Activated T-cell treated with anti-CD3 and anti-CD28 coated beads, Interleukin-2, amount 50 U/mL, for 48 hours (primary cell): Measurements from ENCODE around the gene DUSP6.

Source experiments
- DNase-seq, 2 experiments: peaks; one replicate each; pipeline ENCODE4 v3.0.0-alpha.2; 2020

DUSP6 gene

DNA sequence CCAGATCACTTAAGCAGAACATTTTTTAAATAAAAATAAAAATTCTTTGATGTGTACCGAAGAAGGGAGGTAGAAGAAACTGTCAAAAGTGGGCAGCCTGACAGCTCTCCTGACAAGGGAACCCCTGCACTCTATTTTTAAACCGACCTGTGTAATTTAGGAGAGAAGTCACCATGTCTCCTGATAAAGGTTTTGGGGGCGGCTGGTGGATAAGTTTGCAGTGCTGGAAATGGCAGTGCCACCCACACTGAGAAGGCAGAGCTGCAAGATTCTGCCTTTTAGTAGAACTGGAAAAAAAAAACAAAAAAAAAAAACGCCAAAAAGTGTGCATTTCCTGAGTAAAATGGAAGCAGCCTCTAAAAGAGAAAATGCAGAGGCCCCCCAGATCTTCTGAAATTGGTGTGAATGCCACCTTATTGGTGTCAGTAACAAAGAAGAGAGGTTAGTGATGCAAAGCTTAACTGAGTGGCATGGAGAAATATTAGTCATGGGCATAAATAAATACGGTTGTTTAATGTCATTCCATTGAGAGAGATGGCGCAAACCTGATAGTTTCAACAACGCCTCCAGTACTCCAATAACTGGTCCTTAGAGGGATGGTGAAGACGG, 24.7 kb downstream of the DUSP6 start:
- DNase-seq: no peak

DNA sequence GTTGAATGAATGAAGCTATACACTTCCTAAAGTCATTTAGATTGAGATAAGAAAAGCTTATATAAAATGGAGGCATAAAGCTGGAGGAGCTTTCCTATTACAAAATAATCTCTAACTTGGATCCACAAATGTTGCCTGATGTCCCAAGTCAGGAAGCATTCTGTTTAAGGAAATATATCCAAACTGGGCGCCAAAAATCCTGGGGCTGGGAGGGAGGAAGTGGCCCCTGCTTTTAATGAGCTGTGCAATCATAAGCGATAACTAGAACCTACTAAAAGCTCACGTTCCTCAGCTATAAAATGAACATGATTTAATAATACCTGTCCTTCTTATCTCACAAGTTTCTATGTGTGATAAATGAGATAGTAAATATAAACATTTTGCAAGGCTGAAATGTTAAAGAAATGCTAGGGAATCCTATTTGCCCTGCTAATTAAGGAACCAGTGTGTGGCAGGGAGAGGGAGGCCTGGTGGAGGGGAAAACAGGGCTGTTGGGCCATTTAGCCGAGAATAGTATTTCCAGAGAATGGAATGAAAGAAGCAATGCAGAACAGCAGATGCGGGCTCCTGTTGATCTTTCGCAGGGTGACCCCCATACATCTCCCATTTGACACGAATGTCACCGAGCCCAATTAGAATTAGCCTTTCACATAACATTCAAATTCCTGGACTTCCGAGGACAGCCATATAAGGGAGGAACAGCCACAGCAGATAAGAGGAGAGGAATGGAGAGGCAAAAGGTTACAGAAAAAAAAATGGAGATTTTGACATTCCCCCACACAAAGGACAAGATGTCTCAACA, 25.9 kb downstream of the DUSP6 start:
- no peak for DNase-seq

DNA sequence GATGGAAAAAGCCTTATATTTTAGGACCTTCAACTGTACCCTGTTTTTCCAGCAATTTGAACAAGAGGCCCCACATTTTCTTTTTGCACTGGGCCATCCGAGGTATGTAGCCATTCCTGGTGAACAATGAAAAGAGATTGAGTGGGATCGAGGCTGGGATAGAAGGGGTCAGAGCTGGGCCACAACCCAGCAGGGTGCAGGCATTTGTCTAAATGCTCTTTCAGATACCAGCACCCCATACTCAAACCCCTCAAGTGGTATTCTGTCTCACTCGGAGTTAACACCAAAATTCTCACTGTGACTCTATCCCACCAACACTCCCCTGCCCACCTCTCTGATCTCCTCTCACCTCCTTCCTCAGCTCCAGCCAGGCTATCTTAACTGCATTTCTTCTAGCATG, 26.8 kb downstream of the DUSP6 start:
- no peak for DNase-seq

DNA sequence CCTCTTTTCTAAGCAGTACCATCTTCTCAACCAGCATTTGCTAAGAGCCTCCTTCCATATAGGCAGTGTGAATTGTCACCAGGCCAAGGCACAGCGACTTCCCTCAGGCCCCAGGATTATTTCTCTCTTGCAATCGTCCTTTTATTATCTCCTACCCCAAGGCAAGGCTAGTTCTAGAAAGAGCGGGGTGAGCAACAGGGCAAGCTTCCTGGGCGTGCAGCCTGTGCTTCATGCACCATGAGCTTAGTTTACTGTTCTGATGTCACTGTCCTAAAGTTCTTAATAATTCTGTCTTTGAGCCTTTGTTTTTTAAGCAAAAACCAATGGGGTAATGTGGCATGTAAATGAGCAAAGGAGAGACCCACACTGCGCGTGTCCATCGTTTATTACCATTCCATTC, 27.9 kb downstream of the DUSP6 start:
- DNase-seq: no peak

DNA sequence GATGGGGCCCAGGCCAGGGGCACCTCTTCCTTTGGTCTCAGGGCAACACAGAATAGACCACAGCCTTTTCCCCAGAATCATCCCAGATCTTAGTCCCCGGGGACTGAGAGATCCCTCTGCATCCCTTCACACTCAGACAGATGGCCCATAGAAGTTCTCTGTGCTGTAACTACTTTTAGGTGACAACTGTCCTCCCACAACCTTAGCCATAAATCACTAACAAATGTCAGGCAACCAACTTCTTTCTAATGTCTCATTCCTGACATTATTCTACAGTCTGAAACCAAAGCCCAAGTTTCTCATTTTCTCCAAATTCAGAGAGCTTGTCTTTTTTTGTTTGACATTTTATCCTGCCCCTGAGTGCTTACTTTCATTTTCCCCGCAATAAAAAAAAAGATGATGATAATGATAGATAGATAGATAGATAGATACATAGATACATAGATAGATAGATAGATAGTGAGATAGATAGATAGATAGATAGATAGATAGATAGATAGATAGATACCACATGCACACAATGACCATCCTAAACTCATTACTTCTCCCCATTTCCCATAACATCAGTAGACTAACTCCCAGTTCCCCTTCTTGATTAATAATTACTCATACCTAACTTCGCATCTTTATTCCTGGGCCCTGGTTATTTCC, 28.6 kb downstream of the DUSP6 start:
- DNase-seq: no peak

DNA sequence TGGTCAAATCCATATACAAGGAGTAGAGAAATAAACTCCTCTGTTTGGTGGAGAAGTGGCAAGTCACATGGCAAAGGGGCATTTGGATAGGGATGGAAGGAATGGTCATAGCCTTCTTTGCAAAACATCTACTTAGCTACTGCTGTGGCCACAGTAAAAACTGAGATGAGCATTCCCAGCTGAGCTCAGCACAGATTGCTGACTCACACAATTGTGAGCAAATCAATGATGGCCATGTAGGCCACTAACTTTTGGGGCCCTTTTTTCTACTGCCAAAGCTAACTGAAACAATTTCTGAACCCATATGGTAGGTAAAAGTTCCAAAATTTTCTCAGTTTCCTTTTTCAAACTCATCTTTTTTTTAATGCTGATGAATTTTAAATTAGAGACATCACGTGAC, 31.6 kb downstream of the DUSP6 start:
- DNase-seq: no peak

DNA sequence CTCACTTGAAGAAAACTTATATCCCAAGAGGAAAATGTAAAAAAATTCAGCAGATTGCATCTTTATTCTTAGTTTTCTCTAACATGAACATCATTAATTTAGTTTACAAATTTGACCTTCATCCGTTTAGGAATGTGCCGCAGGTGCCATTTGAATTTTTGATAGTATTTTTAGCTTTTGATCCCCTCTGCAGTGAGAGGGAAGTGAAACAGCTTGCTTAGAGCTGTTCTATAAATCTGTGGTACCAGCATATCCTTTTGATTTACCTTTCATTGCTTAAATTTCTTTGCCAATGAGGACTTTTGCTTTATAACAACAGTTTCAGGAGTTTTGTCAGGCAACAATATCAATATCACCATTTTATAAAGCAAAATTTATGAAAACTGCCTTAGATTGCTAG, 32.7 kb downstream of the DUSP6 start:
- DNase-seq: no peak

DNA sequence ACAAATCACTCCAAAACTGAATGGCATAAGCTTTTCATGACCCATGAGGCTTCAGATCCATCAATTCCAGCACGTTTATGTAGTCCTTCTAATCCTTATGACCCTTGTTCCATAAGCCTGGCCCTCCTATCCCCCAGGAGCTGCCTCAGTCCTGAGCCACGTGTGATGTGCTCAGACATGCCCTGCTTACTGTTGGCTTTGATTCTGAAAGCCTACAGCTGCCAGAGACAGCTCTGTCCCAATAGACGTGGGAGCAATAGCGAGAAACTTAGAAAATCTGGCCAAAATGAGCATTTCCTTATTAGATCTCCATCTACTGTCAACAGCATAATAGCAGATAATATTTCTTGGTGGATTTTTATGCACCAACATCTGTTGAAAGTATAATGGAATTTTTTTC, 33.2 kb downstream of the DUSP6 start:
- DNase-seq: no peak

DNA sequence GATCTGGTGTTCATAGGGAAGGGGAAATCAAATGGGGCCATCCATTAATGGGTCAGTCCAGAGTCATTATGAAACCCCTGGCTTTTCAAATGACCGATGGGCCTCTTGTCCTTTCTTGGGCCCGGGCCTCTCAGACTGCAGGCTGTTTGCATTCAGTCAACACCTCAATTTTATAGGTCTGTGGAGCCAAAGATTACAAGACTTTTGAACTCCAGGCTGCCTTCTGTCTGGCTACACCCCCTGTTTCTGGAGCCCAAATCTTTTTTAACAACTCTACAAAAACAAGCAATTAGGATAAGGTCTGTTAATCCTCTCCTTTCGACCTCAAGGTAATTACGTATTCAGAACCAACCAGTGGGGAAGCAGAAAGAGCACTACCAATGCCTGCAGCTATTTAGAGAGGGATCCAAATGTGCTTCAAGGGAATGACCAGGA, 35.6 kb downstream of the DUSP6 start:
- no peak for DNase-seq

DNA sequence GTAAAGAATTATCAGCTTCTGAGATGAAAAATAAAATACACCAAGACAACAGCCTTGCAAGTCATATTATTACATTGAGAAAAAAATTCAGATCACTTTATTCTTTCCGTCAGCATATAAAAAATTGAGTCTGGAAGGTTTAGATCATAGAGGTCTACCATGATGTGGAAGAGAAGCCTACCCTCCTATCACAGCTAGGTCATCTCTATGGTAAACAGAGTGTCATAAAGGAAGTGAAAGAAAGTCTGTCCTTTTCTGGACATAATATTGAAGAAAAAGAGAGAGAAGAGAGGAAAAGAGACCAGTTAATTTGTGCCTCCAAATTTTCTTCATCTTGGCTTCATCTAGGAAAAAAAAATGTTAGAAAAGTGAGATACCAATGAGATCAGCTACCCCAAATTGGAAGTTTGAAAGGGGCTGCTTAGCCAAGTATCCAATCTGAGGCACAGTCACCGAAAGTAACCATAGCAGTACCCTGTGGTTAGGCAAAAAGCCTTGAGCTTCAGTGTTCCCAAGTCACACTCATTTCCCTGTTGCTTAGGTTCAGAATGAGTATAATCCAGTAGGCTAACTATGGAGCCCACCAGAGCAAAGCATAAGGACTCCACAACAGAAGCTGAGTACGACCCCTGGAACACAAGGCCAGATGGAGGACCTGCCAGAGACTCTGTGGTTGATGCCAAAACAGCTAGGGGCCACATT, 38.1 kb downstream of the DUSP6 start:
- DNase-seq: no peak

DNA sequence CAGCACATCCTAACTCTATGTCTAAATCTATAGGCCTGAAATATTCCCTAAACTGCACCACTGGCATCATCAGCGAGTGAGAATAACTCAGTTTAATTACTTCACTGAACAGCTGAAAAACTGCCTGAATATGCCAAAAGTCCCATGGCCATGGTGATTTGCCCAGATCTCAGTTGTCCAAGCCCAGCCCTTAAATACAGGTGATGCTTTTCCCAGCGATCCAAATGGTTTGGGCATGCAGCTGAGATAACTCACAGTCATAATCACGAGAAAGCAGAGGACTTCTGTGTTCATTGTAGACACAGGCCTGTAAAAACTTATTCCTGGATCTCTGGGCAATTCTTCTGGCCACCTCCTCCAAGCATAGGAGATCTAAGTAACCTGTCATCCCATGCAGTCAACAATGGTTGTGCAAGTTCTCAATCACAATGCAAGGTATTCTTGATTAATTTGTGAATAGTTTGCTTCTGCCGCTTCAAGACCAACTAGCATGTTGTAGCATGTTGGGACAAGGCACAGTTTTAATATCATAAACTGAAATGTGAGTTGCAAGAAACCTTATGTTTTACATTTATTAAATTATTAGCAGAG, 40.5 kb downstream of the DUSP6 start:
- DNase-seq: no peak

DNA sequence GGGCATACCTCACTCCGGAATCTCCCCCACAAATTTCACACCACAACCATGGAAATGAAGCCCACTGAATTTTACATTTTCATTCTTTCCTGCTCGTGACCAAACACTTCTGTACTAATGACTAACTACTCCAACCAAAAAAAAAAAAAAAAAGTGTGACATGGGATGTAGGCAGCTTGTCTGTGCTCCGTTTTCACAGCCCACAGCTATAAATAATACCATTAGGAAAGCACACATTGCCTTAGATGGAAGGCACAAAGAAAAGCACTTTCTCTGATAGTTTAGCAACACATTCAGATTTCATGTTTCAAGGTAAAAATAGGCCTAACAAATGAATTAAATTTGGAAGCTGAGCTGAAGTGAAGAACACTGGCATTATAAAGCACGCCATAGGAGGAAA, 42.5 kb downstream of the DUSP6 start:
- no peak for DNase-seq

DNA sequence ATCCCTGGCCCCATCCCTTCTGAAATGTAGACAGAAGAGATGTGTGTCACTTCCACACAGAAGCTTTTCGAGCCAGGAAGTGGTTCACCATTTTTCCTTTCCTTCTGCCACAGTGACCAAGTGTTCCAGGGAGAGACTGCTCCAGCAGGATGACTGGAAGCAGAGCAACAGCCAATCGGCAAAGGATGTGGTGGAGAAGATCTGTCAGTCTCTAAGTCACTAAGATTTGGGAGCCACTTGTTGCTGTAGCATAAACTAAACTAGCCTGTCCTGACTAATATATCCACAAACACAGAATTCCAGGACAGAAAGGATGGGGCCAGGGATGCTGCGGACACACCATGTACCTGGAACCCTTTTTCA, 42.9 kb downstream of the DUSP6 start:
- peak in 1 of 2 experiments; percentile 25 for DNase-seq

DNA sequence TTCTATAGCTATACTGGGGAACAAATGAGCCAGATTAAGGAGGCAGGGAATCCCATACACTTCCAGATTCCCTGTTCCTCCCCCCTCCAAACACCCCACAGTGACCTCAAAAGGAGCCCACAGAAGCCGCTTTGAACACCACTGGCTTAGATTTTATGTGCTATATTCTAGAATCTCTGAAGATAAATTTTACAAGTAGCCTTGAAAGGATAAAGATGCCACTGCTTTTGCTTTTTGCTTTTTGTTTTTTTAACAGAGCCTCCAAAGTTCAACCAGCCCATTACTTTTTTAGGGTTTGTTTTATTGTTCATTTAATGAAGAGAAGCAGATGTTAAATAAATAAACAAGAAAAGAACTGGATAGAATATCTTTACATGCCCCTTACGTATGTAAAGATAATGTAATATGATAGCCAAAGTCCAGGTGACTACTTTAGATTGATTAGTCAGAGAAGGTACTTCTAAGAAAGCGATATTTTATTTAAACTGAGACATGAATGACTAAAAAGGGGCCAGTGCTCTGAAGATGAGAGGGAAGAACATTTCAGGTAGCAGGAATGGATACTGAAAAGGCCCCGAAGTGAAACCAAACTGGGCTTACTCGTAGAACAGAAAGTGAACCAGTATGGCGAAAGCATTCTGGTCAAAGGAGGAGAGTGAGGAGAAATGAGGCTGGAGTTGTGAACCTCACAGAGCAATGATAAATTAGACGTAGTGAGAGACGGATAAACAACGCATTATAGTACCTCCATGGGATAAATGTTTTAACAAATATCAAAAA, 44.6 kb downstream of the DUSP6 start:
- DNase-seq: no peak

DNA sequence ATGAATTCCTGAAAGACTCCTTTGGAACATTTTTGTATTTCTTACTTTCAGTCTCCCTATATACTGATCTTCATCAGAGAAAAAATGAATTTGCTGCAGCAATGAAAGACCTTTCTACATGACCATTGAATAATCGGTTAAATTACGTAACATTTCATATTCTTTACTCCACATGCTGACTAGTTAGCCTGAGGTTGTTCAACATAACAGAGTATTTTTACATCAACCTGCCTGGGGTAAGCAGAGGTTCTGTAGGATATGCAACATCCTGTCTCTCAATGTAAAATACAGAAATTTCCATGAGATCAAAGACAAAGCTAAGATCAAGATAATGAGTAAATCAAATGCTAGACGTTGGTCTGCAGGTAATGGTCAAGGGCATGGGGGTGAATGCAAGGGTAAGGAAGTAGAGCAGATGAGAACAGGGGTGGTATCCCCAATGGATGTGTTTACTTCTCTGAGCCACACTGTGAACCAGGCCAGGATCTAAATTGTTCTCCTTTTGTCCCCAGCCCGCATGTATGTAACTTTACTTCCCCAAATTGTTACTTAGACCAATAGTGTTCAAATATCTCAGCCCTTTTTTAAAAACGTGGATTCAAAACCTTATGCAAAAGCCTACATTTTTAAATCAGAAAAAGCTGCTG, 45.4 kb downstream of the DUSP6 start:
- no peak for DNase-seq

DNA sequence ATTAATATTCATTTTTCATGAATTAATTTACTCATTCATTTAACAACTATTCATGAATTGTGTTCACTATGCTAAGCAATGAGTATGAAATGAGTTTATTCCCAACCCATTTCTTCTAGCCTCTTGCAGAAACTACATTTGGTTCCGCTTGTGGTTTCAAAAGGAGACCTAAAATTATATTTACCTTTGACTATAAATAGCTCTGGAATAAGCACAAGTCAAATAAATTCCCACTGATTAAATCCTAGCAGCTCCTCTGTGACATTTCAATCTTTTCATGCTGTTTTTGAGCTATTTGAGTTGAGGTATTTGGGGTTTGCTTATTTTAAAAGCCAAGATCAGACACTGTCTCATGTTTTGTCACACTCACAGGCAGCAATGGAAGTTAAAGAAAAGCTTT, 46.9 kb downstream of the DUSP6 start:
- DNase-seq: no peak

DNA sequence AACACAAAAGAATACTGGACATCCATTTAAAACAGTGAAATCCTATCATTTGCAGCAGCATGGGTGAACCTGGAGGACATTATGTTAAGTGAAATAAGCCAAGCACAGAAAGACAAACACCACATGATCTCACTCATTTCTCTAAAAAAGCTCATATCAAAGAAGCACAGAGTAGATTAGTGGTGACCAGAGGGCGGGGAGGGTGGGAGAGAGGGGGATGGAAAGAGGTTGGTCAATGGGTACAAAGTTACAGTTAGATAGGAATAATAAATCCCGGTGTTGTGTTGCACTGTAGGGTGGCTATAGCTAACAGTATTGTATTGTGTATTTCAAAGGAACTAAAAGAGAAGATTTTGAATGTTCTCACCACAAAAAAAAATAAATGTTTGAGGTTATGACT, 52.4 kb downstream of the DUSP6 start:
- no peak for DNase-seq

DNA sequence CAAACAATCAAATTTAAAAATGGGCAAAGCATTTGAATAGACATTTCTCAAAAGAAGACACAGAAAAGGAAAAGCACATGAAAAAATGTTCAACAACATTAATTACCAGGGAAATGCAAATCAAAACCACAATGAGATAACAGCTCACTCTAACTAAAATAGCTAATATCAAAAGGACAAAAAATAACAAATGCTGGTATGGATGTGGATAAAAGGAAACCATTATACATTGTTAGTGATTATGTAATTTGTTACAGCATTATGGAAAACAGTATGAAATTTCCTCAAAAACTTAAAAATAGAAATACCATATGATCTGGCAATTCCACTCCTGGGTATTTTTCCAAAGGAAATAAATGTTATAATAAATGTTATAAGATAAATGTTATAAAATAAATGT, 52.9 kb downstream of the DUSP6 start:
- no peak for DNase-seq
